Fibroblast of lung (primary cell): ENCODE data around the gene OPA1.

ENCODE experiments used
- CTCF ChIP-seq, 2 donors: IDR thresholded peaks in 1 of 2; conservative IDR thresholded peaks in 1 of 2; 1 replicate in 1 of 2; 2 replicates in 1 of 2; pipeline ENCODE4 v1.5.1; 2011 to 2012; ENCODE audit warnings: low read length in 2 of 2, control low read depth in 1 of 2, inconsistent platforms in 1 of 2, low read depth in 1 of 2, mild to moderate bottlenecking in 1 of 2
- EZH2 ChIP-seq: IDR thresholded peaks from 2 replicates; pipeline ENCODE4 v1.5.1; 2012; ENCODE audit warnings: low read length, control low read depth, mild to moderate bottlenecking; ENCODE audit errors: missing control alignments

- no peak for TF ChIP-seq CTCF (conservative IDR thresholded peaks at IDR 0.05 in 1 of 2, IDR thresholded peaks at IDR 0.05 in 1 of 2; ENCODE audit: low read depth in 1 of 2, low read length in 2 of 2)
- TF ChIP-seq EZH2 = no peak
Measured at GRCh38 chr3:193714523-193715137, 121.6 kb downstream of the OPA1 start.
